WI38 (cell line): ENCODE results near the gene MEF2C.

Experiments
- H3K4me3 ChIP-seq: 2 replicates; pipeline ENCODE4 v1.5.1; 2011; ENCODE audit warnings: low read depth, mild to moderate bottlenecking, control low read depth, low read length
- TF ChIP-seq, protein P1 (sequence below): IDR thresholded peaks from 2 replicates; pipeline ENCODE4 v1.5.1; 2012; ENCODE audit warnings: low read depth, mild to moderate bottlenecking, control low read depth, low read length

MEF2C gene

GRCh38 chr5:88741964-88742363 is 141.0 kb downstream of the MEF2C start:
- TF ChIP-seq, protein P1, sequence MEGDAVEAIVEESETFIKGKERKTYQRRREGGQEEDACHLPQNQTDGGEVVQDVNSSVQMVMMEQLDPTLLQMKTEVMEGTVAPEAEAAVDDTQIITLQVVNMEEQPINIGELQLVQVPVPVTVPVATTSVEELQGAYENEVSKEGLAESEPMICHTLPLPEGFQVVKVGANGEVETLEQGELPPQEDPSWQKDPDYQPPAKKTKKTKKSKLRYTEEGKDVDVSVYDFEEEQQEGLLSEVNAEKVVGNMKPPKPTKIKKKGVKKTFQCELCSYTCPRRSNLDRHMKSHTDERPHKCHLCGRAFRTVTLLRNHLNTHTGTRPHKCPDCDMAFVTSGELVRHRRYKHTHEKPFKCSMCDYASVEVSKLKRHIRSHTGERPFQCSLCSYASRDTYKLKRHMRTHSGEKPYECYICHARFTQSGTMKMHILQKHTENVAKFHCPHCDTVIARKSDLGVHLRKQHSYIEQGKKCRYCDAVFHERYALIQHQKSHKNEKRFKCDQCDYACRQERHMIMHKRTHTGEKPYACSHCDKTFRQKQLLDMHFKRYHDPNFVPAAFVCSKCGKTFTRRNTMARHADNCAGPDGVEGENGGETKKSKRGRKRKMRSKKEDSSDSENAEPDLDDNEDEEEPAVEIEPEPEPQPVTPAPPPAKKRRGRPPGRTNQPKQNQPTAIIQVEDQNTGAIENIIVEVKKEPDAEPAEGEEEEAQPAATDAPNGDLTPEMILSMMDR = no peak
- no peak overlapping the region for H3K4me3 ChIP-seq

DNA sequence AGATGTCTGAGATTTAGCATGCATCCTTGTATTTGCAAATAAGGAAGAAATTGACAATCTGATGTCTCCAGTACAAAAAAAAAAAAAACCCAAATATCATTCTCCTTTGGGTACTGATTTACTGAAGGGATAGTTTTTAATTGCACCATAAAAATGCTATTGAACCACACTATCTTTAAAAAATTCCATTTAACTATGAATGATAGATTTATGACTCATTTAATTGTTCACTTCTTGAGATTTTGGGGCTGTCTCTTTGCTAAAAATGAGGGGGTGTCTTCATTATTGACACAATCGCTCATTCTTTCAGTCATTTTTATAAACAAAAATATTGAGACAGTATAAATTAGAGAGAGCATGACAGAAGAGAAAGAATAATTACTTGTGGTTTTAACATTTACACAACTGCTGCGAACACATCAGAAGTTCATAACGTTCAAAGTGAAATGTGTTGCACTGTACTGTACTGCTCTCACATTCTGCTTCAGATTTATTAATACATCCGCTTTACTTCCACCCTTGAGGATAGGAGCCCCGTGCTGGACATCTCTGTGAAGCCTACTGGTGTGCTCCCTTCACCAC is 142.3 kb downstream of the MEF2C start:
- H3K4me3 ChIP-seq = no peak overlapping the region
- TF ChIP-seq, protein P1 = no peak

- TF ChIP-seq, protein P1 = no peak
Measured at GRCh38 chr5:88736494-88736893, 146.5 kb downstream of the MEF2C start.

GRCh38 chr5:88734983-88735382 is 148.0 kb downstream of the MEF2C start:
- H3K4me3 ChIP-seq = no peak overlapping the region
- TF ChIP-seq, protein P1 = no peak

More at GRCh38 chr5:88736494-88736893, 146.5 kb downstream of the MEF2C start:
- no peak overlapping the region for H3K4me3 ChIP-seq

- TF ChIP-seq, protein P1 = no peak
- no peak overlapping the region for H3K4me3 ChIP-seq
Measured at GRCh38 chr5:88734191-88734640, 148.8 kb downstream of the MEF2C start.

- TF ChIP-seq, protein P1 = no peak
- H3K4me3 ChIP-seq = no peak overlapping the region
Measured at GRCh38 chr5:88732862-88733261, 150.1 kb downstream of the MEF2C start.

DNA sequence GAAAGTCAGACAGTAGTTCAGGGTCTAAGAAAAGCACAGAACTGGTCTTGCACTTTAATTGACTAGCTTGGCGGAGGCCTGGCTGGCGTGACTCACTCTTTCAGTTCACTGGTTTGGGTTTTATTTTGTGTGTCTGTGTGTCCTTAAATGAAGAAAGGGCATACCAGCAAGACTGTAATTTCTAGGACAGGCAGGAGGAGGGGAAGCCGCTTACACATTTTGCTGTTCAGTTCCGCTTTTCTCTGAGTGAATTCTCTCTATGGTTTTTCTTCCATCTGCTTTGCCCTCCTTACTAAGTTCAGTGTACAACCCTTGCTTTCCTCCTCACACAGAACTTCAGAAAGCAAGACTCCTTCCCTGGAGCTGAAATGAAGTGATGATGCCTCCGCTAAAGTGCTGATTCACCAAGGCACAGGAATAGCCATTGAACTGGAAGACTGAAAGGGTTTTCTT is 150.8 kb downstream of the MEF2C start:
- TF ChIP-seq, protein P1 = no peak
- no peak overlapping the region for H3K4me3 ChIP-seq
